ENCODE results near the gene TRIM44.

DNA sequence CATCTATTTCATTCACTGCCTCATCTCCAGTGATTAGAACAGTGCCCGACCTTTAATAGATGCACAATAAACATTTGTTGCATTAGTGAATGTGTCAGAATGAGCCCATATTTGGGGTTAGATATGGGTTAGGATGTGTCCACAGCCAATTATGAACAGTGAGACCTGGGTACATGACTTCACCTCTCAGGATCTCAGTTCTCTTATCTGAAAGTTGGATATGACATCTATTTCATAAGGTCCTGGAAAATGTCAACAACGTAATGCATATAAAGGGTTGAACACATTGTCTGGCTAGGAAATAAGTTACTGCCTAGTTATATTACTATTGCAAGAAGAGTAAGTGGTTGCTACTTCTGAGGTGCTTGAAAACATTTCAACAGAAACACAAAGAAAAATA, 201.6 kb downstream of the TRIM44 start:
- TF ChIP-seq, protein P1, sequence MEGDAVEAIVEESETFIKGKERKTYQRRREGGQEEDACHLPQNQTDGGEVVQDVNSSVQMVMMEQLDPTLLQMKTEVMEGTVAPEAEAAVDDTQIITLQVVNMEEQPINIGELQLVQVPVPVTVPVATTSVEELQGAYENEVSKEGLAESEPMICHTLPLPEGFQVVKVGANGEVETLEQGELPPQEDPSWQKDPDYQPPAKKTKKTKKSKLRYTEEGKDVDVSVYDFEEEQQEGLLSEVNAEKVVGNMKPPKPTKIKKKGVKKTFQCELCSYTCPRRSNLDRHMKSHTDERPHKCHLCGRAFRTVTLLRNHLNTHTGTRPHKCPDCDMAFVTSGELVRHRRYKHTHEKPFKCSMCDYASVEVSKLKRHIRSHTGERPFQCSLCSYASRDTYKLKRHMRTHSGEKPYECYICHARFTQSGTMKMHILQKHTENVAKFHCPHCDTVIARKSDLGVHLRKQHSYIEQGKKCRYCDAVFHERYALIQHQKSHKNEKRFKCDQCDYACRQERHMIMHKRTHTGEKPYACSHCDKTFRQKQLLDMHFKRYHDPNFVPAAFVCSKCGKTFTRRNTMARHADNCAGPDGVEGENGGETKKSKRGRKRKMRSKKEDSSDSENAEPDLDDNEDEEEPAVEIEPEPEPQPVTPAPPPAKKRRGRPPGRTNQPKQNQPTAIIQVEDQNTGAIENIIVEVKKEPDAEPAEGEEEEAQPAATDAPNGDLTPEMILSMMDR (IDR thresholded peaks at IDR 0.05), result no peak
- no peak for TF ChIP-seq POLR2A (IDR thresholded peaks at IDR 0.05; ENCODE audit: low read depth)
- TF ChIP-seq POLR2AphosphoS5 (IDR thresholded peaks at IDR 0.05), result no peak
